NCI-H510A treated with DMSO at 0.1 percent for 48 hours (cell line): ENCODE data around the gene PECR.

Experiments
- DNase-seq: peaks from one replicate; lab custom pipeline; 2025; lab: John Stamatoyannopoulos, UW

The PECR gene

GRCh38 chr2:216081487-216082116 is at the start of gene PECR, which contains the start of gene TMEM169:
Gene PECR (minus strand): TSS chr2:216081809. CDS start chr2:216081741, 68 bp downstream.
Gene TMEM169 (plus strand): TSS chr2:216081919. CDS start chr2:216095964, 14,045 bp downstream.
- DNase-seq, result peak; percentile 80

- no peak for DNase-seq
These were observed 48.9 kb upstream of the PECR start for GRCh38 chr2:216130346-216130971.

GRCh38 chr2:216126943-216127342 is 45.3 kb upstream of the PECR start:
- no peak for DNase-seq

- no peak for DNase-seq
These were observed 39.6 kb upstream of the PECR start for GRCh38 chr2:216121255-216121654.

- no peak for DNase-seq
These were observed 38.4 kb upstream of the PECR start for GRCh38 chr2:216119986-216120385.

- no peak for DNase-seq
These were observed 37.5 kb upstream of the PECR start for GRCh38 chr2:216119146-216119545.

GRCh38 chr2:216118474-216118873 is 36.9 kb upstream of the PECR start:
- DNase-seq, result no peak

GRCh38 chr2:216117561-216118340 is 36.1 kb upstream of the PECR start:
- no peak for DNase-seq

- DNase-seq, result no peak
These were observed 34.8 kb upstream of the PECR start for GRCh38 chr2:216116418-216116817.

- peak; percentile 99 for DNase-seq
These were observed 33.3 kb upstream of the PECR start for GRCh38 chr2:216114714-216115531.

GRCh38 chr2:216114382-216114713 is 32.7 kb upstream of the PECR start:
- DNase-seq, result no peak

GRCh38 chr2:216113572-216113971 is 32.0 kb upstream of the PECR start:
- DNase-seq, result no peak

GRCh38 chr2:216112926-216113325 is 31.3 kb upstream of the PECR start:
- DNase-seq, result no peak

- DNase-seq, result no peak
These were observed 29.5 kb upstream of the PECR start for GRCh38 chr2:216111122-216111521.

GRCh38 chr2:216110620-216111019 is 29.0 kb upstream of the PECR start:
- no peak for DNase-seq

GRCh38 chr2:216109962-216110614 is 28.5 kb upstream of the PECR start:
- DNase-seq, result peak; percentile 46

- DNase-seq, result peak; percentile 97
These were observed 27.6 kb upstream of the PECR start, which contains the start of gene XRCC5 for GRCh38 chr2:216108967-216109921. Gene XRCC5 (plus strand): TSS chr2:216109348. CDS start chr2:216109437, 89 bp downstream.

GRCh38 chr2:216108310-216108966 is 26.8 kb upstream of the PECR start:
- no peak for DNase-seq

- DNase-seq, result no peak
These were observed 26.2 kb upstream of the PECR start for GRCh38 chr2:216107760-216108159.

- no peak for DNase-seq
These were observed 25.7 kb upstream of the PECR start for GRCh38 chr2:216107320-216107719.
